ENCODE measurements around the gene FBP2.

- no peak for TF ChIP-seq CTCF (IDR thresholded peaks at IDR 0.05; ENCODE audit: low read depth, low read length)
- no peak for TF ChIP-seq EZH2phosphoT487 (IDR thresholded peaks at IDR 0.05; ENCODE audit: low read depth)
Measured at GRCh38 chr9:94624629-94625028, 31.0 kb upstream of the FBP2 start.

Data from OCI-LY3 (cell line).